Skin of body (tissue), 2 donors: ENCODE results near the gene P3H2. TPM values are rescaled to one million over a fixed set of nuclear protein-coding genes. Genes with fewer than 3 reads are reported as not detected.

Source experiments
- DNase-seq: peaks from one replicate; lab custom pipeline; 2025; lab: John Stamatoyannopoulos, UW
- total RNA-seq: library from RNA; depleted of rRNA; stranded (reverse); fragments of >200 nt; gene quantifications from one replicate; pipeline ENCODE4 v1.2.3, GENCODE V29; 2014

P3H2 gene
- total RNA-seq, 1 donor from 2014 or later = 37.7 TPM

- no peak for DNase-seq
These were observed 102.2 kb downstream of the P3H2 start for GRCh38 chr3:190018460-190018859.

GRCh38 chr3:190017521-190018288 lies 103.0 kb downstream of the P3H2 start:
- DNase-seq = peak; percentile 69

GRCh38 chr3:190016966-190017365 lies 103.7 kb downstream of the P3H2 start:
- no peak for DNase-seq

- DNase-seq = no peak
These were observed 105.8 kb downstream of the P3H2 start for GRCh38 chr3:190014940-190015339.

GRCh38 chr3:190013943-190014924 lies 106.5 kb downstream of the P3H2 start:
- DNase-seq = no peak

GRCh38 chr3:190012784-190013183 lies 107.9 kb downstream of the P3H2 start:
- no peak for DNase-seq

GRCh38 chr3:190012314-190012782 lies 108.3 kb downstream of the P3H2 start:
- DNase-seq = no peak

GRCh38 chr3:190010486-190010885 lies 110.2 kb downstream of the P3H2 start:
- DNase-seq = no peak

- no peak for DNase-seq
These were observed 111.1 kb downstream of the P3H2 start for GRCh38 chr3:190009614-190010013.

- peak; percentile 24 for DNase-seq
These were observed 112.3 kb downstream of the P3H2 start for GRCh38 chr3:190008432-190008831.

GRCh38 chr3:190005343-190006113 lies 115.2 kb downstream of the P3H2 start:
- DNase-seq = no peak

- DNase-seq = no peak
These were observed 116.0 kb downstream of the P3H2 start for GRCh38 chr3:190004656-190005055.

GRCh38 chr3:190003681-190004123 lies 117.0 kb downstream of the P3H2 start:
- DNase-seq = no peak

GRCh38 chr3:190003068-190003467 lies 117.6 kb downstream of the P3H2 start:
- no peak for DNase-seq

- DNase-seq = peak; percentile 17
These were observed 119.3 kb downstream of the P3H2 start for GRCh38 chr3:190001426-190001825.

GRCh38 chr3:190000861-190001196 lies 119.9 kb downstream of the P3H2 start:
- no peak for DNase-seq

GRCh38 chr3:190000187-190000860 lies 120.4 kb downstream of the P3H2 start:
- no peak for DNase-seq

GRCh38 chr3:189999718-190000117 lies 121.0 kb downstream of the P3H2 start:
- DNase-seq = no peak

GRCh38 chr3:189995129-189995528 lies 125.6 kb downstream of the P3H2 start:
- peak; percentile 33 for DNase-seq

- no peak for DNase-seq
These were observed 129.9 kb downstream of the P3H2 start for GRCh38 chr3:189990826-189991225.

GRCh38 chr3:189988854-189989253 lies 131.8 kb downstream of the P3H2 start:
- no peak for DNase-seq
